Neuronal stem cell (in vitro differentiated cells): ENCODE measurements around the gene MAP3K5.

Experiments used
- DNase-seq: peaks from one replicate; pipeline ENCODE4 v3.0.0-alpha.2; 2013; ENCODE audit warnings: low spot score
- H2AFZ ChIP-seq: one replicate; pipeline ENCODE4 v1.6.1; 2013; ENCODE audit warnings: mild to moderate bottlenecking, low read length, inconsistent platforms
- H2AK5ac ChIP-seq: 2 replicates; pipeline ENCODE4 v1.6.1; 2013; ENCODE audit warnings: low read depth, mild to moderate bottlenecking, inconsistent platforms, low read length, moderate library complexity, mixed read lengths
- H2BK120ac ChIP-seq: 2 replicates; pipeline ENCODE4 v1.6.1; 2013; ENCODE audit warnings: low read depth, mild to moderate bottlenecking, inconsistent platforms, low read length, moderate library complexity, mixed read lengths
- H2BK12ac ChIP-seq: one replicate; pipeline ENCODE4 v1.6.1; 2013; ENCODE audit warnings: low read length, inconsistent platforms
- H2BK15ac ChIP-seq: 2 replicates; pipeline ENCODE4 v1.6.1; 2013; ENCODE audit warnings: mild to moderate bottlenecking, low read length, inconsistent platforms, mixed read lengths
- H2BK5ac ChIP-seq: one replicate; pipeline ENCODE4 v1.6.1; 2013; ENCODE audit warnings: inconsistent platforms, mild to moderate bottlenecking, low read length, moderate library complexity
- H3K14ac ChIP-seq: one replicate; pipeline ENCODE4 v1.6.1; 2013; ENCODE audit warnings: low read length, inconsistent platforms
- H3K18ac ChIP-seq: 2 replicates; pipeline ENCODE4 v1.6.1; 2013; ENCODE audit warnings: low read length, inconsistent platforms
- H3K23ac ChIP-seq: 2 replicates; pipeline ENCODE4 v1.6.1; 2013; ENCODE audit warnings: low read depth, mild to moderate bottlenecking, mixed read lengths, low read length, inconsistent platforms; ENCODE audit not compliant: poor library complexity
- H3K27ac ChIP-seq: replicated peaks from 3 replicates; pipeline ENCODE4 v1.5.1; 2013; ENCODE audit warnings: low read length, inconsistent platforms
- H3K27me3 ChIP-seq, 3 experiments: 2 replicates each; pipeline ENCODE4 v1.6.1; 2013; ENCODE audit warnings: low read length in 3 of 3, mild to moderate bottlenecking in 2 of 3, inconsistent platforms in 1 of 3, low read depth in 1 of 3, mixed read lengths in 1 of 3, moderate library complexity in 1 of 3; ENCODE audit not compliant: control insufficient read depth in 3 of 3, insufficient read depth in 3 of 3
- H3K36me3 ChIP-seq, 2 donors: replicated peaks in 1 of 2; 2 replicates each; pipeline ENCODE4 v1.6.1; 2013; ENCODE audit warnings: low read length in 2 of 2; ENCODE audit not compliant: control insufficient read depth in 2 of 2, insufficient read depth in 2 of 2
- H3K4ac ChIP-seq: 2 replicates; pipeline ENCODE4 v1.6.1; 2013; ENCODE audit warnings: inconsistent platforms, mild to moderate bottlenecking, low read length, moderate library complexity
- H3K4me1 ChIP-seq, 2 donors: 1 replicate in 1 of 2; 2 replicates in 1 of 2; pipeline ENCODE4 v1.6.1; 2013; ENCODE audit warnings: low read length in 2 of 2, low read depth in 1 of 2; ENCODE audit not compliant: control insufficient read depth in 2 of 2, insufficient read depth in 1 of 2
- H3K4me2 ChIP-seq: one replicate; pipeline ENCODE4 v1.6.1; 2013; ENCODE audit warnings: mild to moderate bottlenecking, low read length, inconsistent platforms; ENCODE audit not compliant: insufficient read depth, poor library complexity, severe bottlenecking
- H3K4me3 ChIP-seq, 2 donors: 2 replicates each; pipeline ENCODE4 v1.5.1; 2013; ENCODE audit warnings: low read length in 2 of 2, mild to moderate bottlenecking in 2 of 2, inconsistent platforms in 1 of 2, moderate library complexity in 1 of 2
- H3K79me1 ChIP-seq: one replicate; pipeline ENCODE4 v1.6.1; 2013; ENCODE audit warnings: low read depth, mild to moderate bottlenecking, inconsistent platforms, low read length, moderate library complexity
- H3K9ac ChIP-seq: one replicate; pipeline ENCODE4 v1.6.1; 2013; ENCODE audit warnings: mild to moderate bottlenecking, low read depth, low read length, inconsistent platforms; ENCODE audit not compliant: poor library complexity
- H3K9me3 ChIP-seq, 2 donors: replicated peaks in 1 of 2; 2 replicates each; pipeline versions ENCODE3 to v1.6.1; 2013; ENCODE audit warnings: low read length in 2 of 2, mild to moderate bottlenecking in 2 of 2, inconsistent platforms in 1 of 2, low read depth in 1 of 2, mixed read lengths in 1 of 2, moderate library complexity in 1 of 2; ENCODE audit not compliant: control insufficient read depth in 2 of 2, insufficient read depth in 1 of 2
- H4K8ac ChIP-seq: one replicate; pipeline ENCODE4 v1.6.1; 2013; ENCODE audit warnings: low read depth, mild to moderate bottlenecking, inconsistent platforms, low read length, moderate library complexity
- H4K91ac ChIP-seq: one replicate; pipeline ENCODE4 v1.6.1; 2013; ENCODE audit warnings: low read length, low read depth, mild to moderate bottlenecking, inconsistent platforms; ENCODE audit not compliant: poor library complexity
- WGBS, 2 donors: extraction: QIAGEN DNeasy Blood & Tissue Kit; methylation state at CpG; one replicate each; pipeline ENCODE4 v1.1.7; 2013; ENCODE audit warnings: missing lambda C conversion rate in 2 of 2, mixed read lengths in 1 of 2; ENCODE audit not compliant: insufficient read length in 2 of 2, insufficient replicate concordance in 1 of 2; ENCODE audit errors: extremely low coverage in 2 of 2; 5-methylcytosine and 5-hydroxymethylcytosine counted together

The MAP3K5 gene

GRCh38 chr6:136676075-136676474 lies 116.2 kb downstream of the MAP3K5 start:
- Histone ChIP-seq H4K8ac (no peak overlapping the region), H3K79me1 (no peaks in the 10 kb centered on the region), H3K9me3 (no peaks in the 10 kb centered on the region), H3K9ac (no peak overlapping the region), H4K91ac (no peak overlapping the region), H3K27ac (no peak overlapping the region), H3K4me1 (no peaks in the 10 kb centered on the region), H3K23ac (no peak overlapping the region), H2BK5ac (no peak overlapping the region), H2AFZ (no peak overlapping the region), H3K27me3 (no peaks in the 10 kb centered on the region), H2AK5ac (no peak overlapping the region), H3K4ac (no peak overlapping the region), H3K4me3 (no peak overlapping the region), H3K14ac (no peak overlapping the region), H3K4me2 (no peak overlapping the region), H2BK120ac (no peak overlapping the region), H3K36me3 (no peaks in the 10 kb centered on the region), H2BK15ac (no peak overlapping the region), H2BK12ac (no peak overlapping the region), H3K18ac (no peak overlapping the region)
- WGBS, 2 donors, result no CpG with 5 or more reads among the region's 3 CpGs
- no peak for DNase-seq

- H3K14ac ChIP-seq, result no peak overlapping the region
- H3K4me2 ChIP-seq, result no peak overlapping the region
- H3K4ac ChIP-seq, result no peak overlapping the region
- H2BK5ac ChIP-seq, result no peak overlapping the region
- H3K9me3 ChIP-seq, result no peaks in the 10 kb centered on the region
- H3K4me1 ChIP-seq, result no peaks in the 10 kb centered on the region
- H2AK5ac ChIP-seq, result no peak overlapping the region
- DNase-seq, result no peak
- H2BK15ac ChIP-seq, result no peak overlapping the region
- H3K79me1 ChIP-seq, result no peaks in the 10 kb centered on the region
- H3K18ac ChIP-seq, result no peak overlapping the region
- no peak overlapping the region for H4K91ac ChIP-seq
- H3K23ac ChIP-seq, result no peak overlapping the region
- H2BK12ac ChIP-seq, result no peak overlapping the region
- H3K36me3 ChIP-seq, result no peaks in the 10 kb centered on the region
- H4K8ac ChIP-seq, result no peak overlapping the region
- no peak overlapping the region for H2BK120ac ChIP-seq
- no peak overlapping the region for H3K27ac ChIP-seq
- no peak overlapping the region for H3K4me3 ChIP-seq
- no peak overlapping the region for H3K9ac ChIP-seq
- H3K27me3 ChIP-seq, result no peaks in the 10 kb centered on the region
- H2AFZ ChIP-seq, result no peak overlapping the region
These were observed 118.7 kb downstream of the MAP3K5 start for GRCh38 chr6:136673571-136673970.

GRCh38 chr6:136672144-136672543 lies 120.1 kb downstream of the MAP3K5 start:
- no peak overlapping the region for H2BK15ac ChIP-seq
- no peak overlapping the region for H4K91ac ChIP-seq
- H2BK120ac ChIP-seq, result no peak overlapping the region
- WGBS, 2 donors, result no CpG with 5 or more reads among the region's 4 CpGs
- no peaks in the 10 kb centered on the region for H3K4me1 ChIP-seq
- H3K14ac ChIP-seq, result no peak overlapping the region
- no peak overlapping the region for H2BK5ac ChIP-seq
- no peak overlapping the region for H3K9ac ChIP-seq
- no peak overlapping the region for H3K4me2 ChIP-seq
- H3K18ac ChIP-seq, result no peak overlapping the region
- no peak overlapping the region for H2BK12ac ChIP-seq
- no peak overlapping the region for H3K27ac ChIP-seq
- H3K9me3 ChIP-seq, result no peaks in the 10 kb centered on the region
- no peak overlapping the region for H2AK5ac ChIP-seq
- H3K4ac ChIP-seq, result no peak overlapping the region
- no peaks in the 10 kb centered on the region for H3K27me3 ChIP-seq
- H4K8ac ChIP-seq, result no peak overlapping the region
- no peak overlapping the region for H2AFZ ChIP-seq
- no peak for DNase-seq
- H3K23ac ChIP-seq, result no peak overlapping the region
- no peaks in the 10 kb centered on the region for H3K79me1 ChIP-seq
- H3K36me3 ChIP-seq, result no peaks in the 10 kb centered on the region
- H3K4me3 ChIP-seq, result no peak overlapping the region

- H2BK120ac ChIP-seq, result no peak overlapping the region
- H3K9ac ChIP-seq, result no peak overlapping the region
- H3K36me3 ChIP-seq, result no peaks in the 10 kb centered on the region
- H3K23ac ChIP-seq, result no peak overlapping the region
- H3K4me3 ChIP-seq, result no peak overlapping the region
- H2AK5ac ChIP-seq, result no peak overlapping the region
- H4K91ac ChIP-seq, result no peak overlapping the region
- H3K27ac ChIP-seq, result no peak overlapping the region
- H4K8ac ChIP-seq, result no peak overlapping the region
- H3K9me3 ChIP-seq, result no peaks in the 10 kb centered on the region
- H3K4me2 ChIP-seq, result no peak overlapping the region
- H3K18ac ChIP-seq, result no peak overlapping the region
- no peaks in the 10 kb centered on the region for H3K79me1 ChIP-seq
- WGBS, 2 donors, result no CpG with 5 or more reads among the region's 3 CpGs
- H2BK5ac ChIP-seq, result no peak overlapping the region
- H2AFZ ChIP-seq, result no peak overlapping the region
- H2BK12ac ChIP-seq, result no peak overlapping the region
- no peaks in the 10 kb centered on the region for H3K27me3 ChIP-seq
- no peak for DNase-seq
- H3K14ac ChIP-seq, result no peak overlapping the region
- no peak overlapping the region for H3K4ac ChIP-seq
- H3K4me1 ChIP-seq, result no peaks in the 10 kb centered on the region
- no peak overlapping the region for H2BK15ac ChIP-seq
These were observed 123.0 kb downstream of the MAP3K5 start for GRCh38 chr6:136669299-136669699.
